Measurements from ENCODE around the gene TMEM232.

- TF ChIP-seq JUN (CRISPR knock-in tag; IDR thresholded peaks at IDR 0.05): no peak
- TF ChIP-seq FOXP4 (CRISPR knock-in tag; IDR thresholded peaks at IDR 0.05): no peak
- TF ChIP-seq SP1 (CRISPR knock-in tag; conservative IDR thresholded peaks at IDR 0.05): no peak
Observed at GRCh38 chr5:110377361-110377760, 349.1 kb downstream of the TMEM232 start.

Measured in WTC11 (cell line).